GM19025 (cell line): ENCODE results near the gene CACNA1E.

ENCODE experiments used
- ATAC-seq: cut with Tn5 transposase; IDR thresholded peaks from one replicate; pipeline ENCODE4 v1.9.1; 2021; ENCODE audit warnings: mild to moderate bottlenecking, low read depth, moderate library complexity; ENCODE audit not compliant: unreplicated experiment

The CACNA1E gene

GRCh38 chr1:181482521-181483284 is 614 bp upstream of the CACNA1E start:
- ATAC-seq = peak; percentile 51

- no peak for ATAC-seq
These were observed 1.5 kb downstream of the CACNA1E start for GRCh38 chr1:181484821-181485220.

GRCh38 chr1:181485287-181486097 is 2.2 kb downstream of the CACNA1E start:
- peak; percentile 40 for ATAC-seq

GRCh38 chr1:181486098-181486420 is 2.7 kb downstream of the CACNA1E start:
- no peak for ATAC-seq

GRCh38 chr1:181488866-181489265 is 5.5 kb downstream of the CACNA1E start:
- ATAC-seq = no peak

GRCh38 chr1:181490276-181490675 is 7.0 kb downstream of the CACNA1E start:
- no peak for ATAC-seq

GRCh38 chr1:181490740-181491712 is 7.7 kb downstream of the CACNA1E start:
- no peak for ATAC-seq

GRCh38 chr1:181493166-181493565 is 9.8 kb downstream of the CACNA1E start:
- ATAC-seq = no peak

GRCh38 chr1:181493885-181494284 is 10.6 kb downstream of the CACNA1E start:
- ATAC-seq = no peak

GRCh38 chr1:181496759-181497158 is 13.4 kb downstream of the CACNA1E start:
- no peak for ATAC-seq

GRCh38 chr1:181497870-181498269 is 14.6 kb downstream of the CACNA1E start:
- no peak for ATAC-seq

- no peak for ATAC-seq
These were observed 16.5 kb downstream of the CACNA1E start for GRCh38 chr1:181499825-181500224.

- no peak for ATAC-seq
These were observed 17.3 kb downstream of the CACNA1E start for GRCh38 chr1:181500636-181501035.

- ATAC-seq = no peak
These were observed 18.3 kb downstream of the CACNA1E start for GRCh38 chr1:181501612-181502011.

- ATAC-seq = no peak
These were observed 20.0 kb downstream of the CACNA1E start for GRCh38 chr1:181503171-181503810.

GRCh38 chr1:181504399-181504842 is 21.1 kb downstream of the CACNA1E start:
- peak; percentile 28 for ATAC-seq

- no peak for ATAC-seq
These were observed 23.4 kb downstream of the CACNA1E start for GRCh38 chr1:181506563-181507353.

GRCh38 chr1:181508486-181509165 is 25.3 kb downstream of the CACNA1E start:
- ATAC-seq = peak; percentile 56

GRCh38 chr1:181513786-181514297 is 30.5 kb downstream of the CACNA1E start:
- no peak for ATAC-seq
